NCI-H446 treated with DMSO at 0.1 percent for 48 hours (cell line): ENCODE results near the gene CTAGE4.
"Not testable (repeated sequence)": the region's sequence is repeated elsewhere in the genome, so short reads cannot be mapped to it uniquely, and the experiment has no call there.

Experiments used
- DNase-seq: peaks from one replicate; lab custom pipeline; 2025; lab: John Stamatoyannopoulos, UW

The CTAGE4 gene

DNA sequence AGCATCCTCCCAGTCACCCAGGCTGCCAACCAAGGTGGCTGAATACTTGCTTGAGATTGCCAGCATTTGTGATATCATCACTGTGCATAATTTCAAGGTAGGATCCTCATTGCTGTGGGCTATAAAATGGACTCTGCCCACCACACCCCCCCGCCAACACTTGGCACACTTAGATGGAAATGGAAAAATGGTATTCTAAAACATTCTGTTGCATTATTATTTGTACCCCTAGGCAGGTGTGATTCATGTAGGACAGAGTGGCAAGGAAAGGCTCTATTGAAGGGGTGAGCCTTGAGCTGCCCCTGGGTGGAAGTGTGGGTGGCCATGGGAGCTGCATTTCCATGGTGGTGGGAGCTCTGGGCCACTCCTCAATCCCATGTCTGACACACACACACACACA is 35.3 kb downstream of the CTAGE4 start:
- DNase-seq: not testable (repeated sequence)

DNA sequence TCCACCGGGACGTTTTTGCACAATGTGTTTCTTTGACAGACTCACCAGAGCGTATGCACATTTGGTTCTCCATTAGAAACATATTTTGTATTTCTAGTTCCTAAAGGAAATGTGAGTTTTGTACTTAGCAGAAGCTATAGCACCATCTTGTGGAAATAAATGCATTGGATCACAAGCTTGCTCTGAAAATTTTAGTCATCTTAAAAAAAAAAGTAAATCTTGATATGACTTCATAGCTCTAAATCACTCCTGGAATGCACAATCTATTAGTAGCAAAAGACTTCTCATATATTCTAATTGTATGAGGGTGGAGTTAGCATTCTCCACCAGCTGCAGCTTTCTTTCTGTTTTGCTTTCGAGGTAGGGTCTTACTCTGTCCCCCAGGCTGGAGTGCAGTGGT is 35.9 kb downstream of the CTAGE4 start:
- not testable (repeated sequence) for DNase-seq

DNA sequence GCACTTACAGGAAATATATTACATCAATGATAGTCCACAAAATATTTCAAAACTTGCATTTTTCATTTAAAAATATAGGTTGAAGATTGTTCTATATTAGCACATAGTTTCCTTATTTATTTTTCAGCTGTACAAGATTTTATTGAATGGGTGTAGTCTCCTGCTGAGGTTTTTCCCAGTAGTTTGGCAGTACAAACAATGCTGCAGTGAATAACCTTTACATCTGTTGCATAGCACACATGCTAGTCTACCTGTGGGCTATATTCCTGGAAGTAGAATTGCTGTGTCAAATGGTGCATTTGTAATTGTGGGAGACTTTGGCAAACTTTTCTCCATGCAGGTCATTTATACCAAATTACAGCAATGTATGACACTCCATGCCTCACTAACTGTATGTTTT is 37.3 kb downstream of the CTAGE4 start:
- not testable (repeated sequence) for DNase-seq

DNA sequence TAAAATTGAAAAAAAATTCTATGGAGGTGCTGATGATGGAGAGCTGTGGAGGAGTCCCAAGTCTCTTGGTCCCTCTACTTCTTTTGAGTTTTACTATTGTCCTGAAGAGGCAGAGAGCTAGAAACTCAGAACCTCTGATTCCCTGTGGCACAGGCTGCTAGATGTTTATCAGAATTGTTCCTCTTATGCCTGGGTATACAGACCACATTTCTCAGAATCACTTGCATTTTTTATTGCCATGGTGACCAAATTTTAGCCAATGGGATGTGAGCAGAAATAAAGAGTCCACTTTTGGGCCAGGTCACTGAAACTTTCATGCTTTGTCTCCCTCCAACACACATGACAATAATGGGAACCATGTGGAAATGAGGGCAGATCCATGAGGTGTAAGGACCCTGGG is 40.4 kb downstream of the CTAGE4 start:
- not testable (repeated sequence) for DNase-seq

DNA sequence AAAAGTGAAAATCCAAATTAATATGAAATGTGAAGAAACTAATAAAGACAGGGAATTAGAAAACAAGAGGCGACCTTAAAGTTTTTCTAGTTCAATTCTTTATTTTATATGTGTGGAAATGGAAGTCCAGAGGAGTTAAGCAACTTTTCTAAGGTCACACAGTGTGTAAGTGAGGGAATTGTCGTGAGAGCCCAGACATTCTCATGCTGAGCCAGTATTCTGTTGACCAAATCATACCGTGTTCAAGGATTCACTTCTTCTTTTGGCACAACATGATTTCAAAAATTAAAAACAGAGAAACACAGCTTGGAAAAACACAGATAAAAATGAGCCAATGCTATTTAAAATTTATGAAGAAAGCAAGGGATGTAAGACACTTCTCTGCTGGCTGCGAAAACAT is 43.6 kb downstream of the CTAGE4 start:
- DNase-seq: not testable (repeated sequence)

DNA sequence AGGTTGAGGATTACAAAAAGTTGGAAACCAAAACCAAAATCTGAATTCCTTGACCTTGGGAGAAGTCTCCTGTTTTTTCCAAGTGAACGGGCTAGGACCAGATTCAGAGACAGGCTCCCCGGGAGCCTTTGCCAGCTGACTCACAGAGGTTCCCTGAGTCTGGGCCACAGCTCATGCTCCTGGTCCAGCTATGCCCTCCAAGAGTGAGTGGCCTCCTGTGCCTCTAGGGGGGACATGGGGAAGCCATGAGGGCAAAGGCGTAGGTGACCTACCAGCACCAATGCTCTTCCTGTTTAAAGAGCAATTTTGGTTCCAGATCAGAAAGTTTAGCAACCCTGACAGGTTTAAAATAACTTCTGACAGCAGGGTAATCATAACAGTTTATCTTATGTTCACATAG is 45.5 kb downstream of the CTAGE4 start:
- DNase-seq: not testable (repeated sequence)

DNA sequence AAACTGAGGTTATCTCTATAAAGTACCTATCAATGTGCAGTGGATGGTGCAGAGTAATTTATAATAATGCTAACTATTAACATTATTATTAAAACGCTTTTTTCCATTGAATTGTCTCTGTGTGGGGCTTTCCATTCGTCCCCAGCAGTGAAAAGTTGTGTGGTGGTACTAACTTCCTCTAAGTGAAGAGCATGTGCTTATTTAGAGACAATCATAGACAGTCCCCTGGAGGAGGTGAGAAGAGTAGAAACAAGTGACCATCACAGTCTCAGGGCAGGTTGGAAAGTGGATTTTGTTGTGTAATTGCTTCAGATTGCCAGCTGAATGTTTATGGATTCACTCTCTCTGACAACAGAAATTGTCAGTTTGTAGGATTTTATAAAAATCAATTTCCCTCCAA is 47.8 kb downstream of the CTAGE4 start:
- DNase-seq: not testable (repeated sequence)

DNA sequence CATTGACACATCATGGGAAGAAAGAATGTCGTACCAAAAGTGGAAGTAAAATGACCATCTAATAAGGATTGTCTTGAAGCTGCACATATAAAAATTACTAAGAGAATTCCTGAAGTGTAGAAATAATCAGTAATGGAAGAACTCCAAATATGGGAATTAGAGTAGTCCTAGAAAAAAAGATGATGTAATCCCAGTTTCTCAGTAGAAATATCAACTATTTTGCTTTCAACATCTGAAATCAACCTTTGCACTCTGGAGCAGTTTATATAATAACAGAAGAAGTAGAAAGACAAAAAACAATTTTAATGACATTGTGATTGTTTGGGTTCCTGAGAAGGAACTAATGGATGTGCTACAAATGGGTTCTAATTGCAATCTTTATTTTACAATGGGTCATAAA is 49.8 kb downstream of the CTAGE4 start:
- not testable (repeated sequence) for DNase-seq
